ENCODE results near the gene DAZ1.
"Not testable (repeated sequence)": the region's sequence is repeated elsewhere in the genome, so short reads cannot be mapped to it uniquely, and the experiment has no call there.

DAZ1 gene

GRCh38 chrY:23198908-23199307 lies at the start of gene DAZ1:
Gene DAZ1 (minus strand): TSS chrY:23199008. CDS start chrY:23198800, 208 bp downstream.
- not testable (repeated sequence) for H3K4me3 ChIP-seq (ENCODE audit: low read length)

- H3K4me3 ChIP-seq (ENCODE audit: low read length), result not testable (repeated sequence)
These were observed 20.4 kb upstream of the DAZ1 start, which contains the start of gene DAZ2 for GRCh38 chrY:23219233-23219632. Gene DAZ2 (plus strand): TSS chrY:23219533. CDS start chrY:23219741, 208 bp downstream.

GRCh38 chrY:23210681-23211080 lies 11.9 kb upstream of the DAZ1 start:
- not testable (repeated sequence) for H3K4me3 ChIP-seq (ENCODE audit: low read length)

GRCh38 chrY:23209802-23210495 lies 11.1 kb upstream of the DAZ1 start:
- not testable (repeated sequence) for H3K4me3 ChIP-seq (ENCODE audit: low read length)

- H3K4me3 ChIP-seq (ENCODE audit: low read length), result not testable (repeated sequence)
These were observed 8.6 kb upstream of the DAZ1 start for GRCh38 chrY:23207455-23207854.
